Thoracic aorta (tissue), 2 donors: ENCODE measurements around the gene KIF13A. TPM values are rescaled to one million over a fixed set of nuclear protein-coding genes. Genes with fewer than 3 reads are reported as not detected.

Source experiments
- ATAC-seq: fragments of 150-250 bp; one replicate; pipeline ENCODE4 v1.8.0; 2017; ENCODE audit warnings: low read depth; ENCODE audit not compliant: insufficient number of reproducible peaks, low FRiP score
- DNase-seq: peaks from one replicate; pipeline ENCODE4 v3.0.0-alpha.2; 2020; ENCODE audit warnings: low spot score
- H3K27ac ChIP-seq, 2 donors: fragments of 200-600 bp; sonication (generic); 1 replicate in 1 of 2; 2 replicates in 1 of 2; pipeline ENCODE4 v1.5.1; 2016; ENCODE audit warnings: mild to moderate bottlenecking in 2 of 2, moderate library complexity in 2 of 2
- H3K27me3 ChIP-seq: fragments of 200-600 bp; sonication (generic); replicated peaks from 2 replicates; pipeline ENCODE4 v1.6.0; 2016; ENCODE audit warnings: mild to moderate bottlenecking; ENCODE audit not compliant: insufficient read depth
- H3K36me3 ChIP-seq: fragments of 200-600 bp; sonication (generic); one replicate; pipeline ENCODE4 v1.5.1; 2016
- H3K4me1 ChIP-seq, 2 donors: fragments of 200-600 bp; sonication (generic); 1 replicate in 1 of 2; 2 replicates in 1 of 2; pipeline versions ENCODE4 v1.5.1 to v1.6.0; 2016; ENCODE audit warnings: low read depth in 2 of 2, mild to moderate bottlenecking in 1 of 2; ENCODE audit not compliant: control insufficient read depth in 1 of 2
- H3K4me3 ChIP-seq: fragments of 200-600 bp; sonication (generic); 2 replicates; pipeline ENCODE4 v1.5.1; 2016; ENCODE audit warnings: mild to moderate bottlenecking
- H3K9me3 ChIP-seq: fragments of 200-600 bp; sonication (generic); 2 replicates; pipeline ENCODE4 v1.5.1; 2016
- CTCF ChIP-seq: fragments of 200-600 bp; sonication (generic); IDR thresholded peaks from one replicate; pipeline ENCODE4 v1.5.1; 2019; ENCODE audit warnings: antibody characterized with exemption
- total RNA-seq, 2 donors: library from RNA; depleted of rRNA; stranded (reverse); fragments of >200 nt; gene quantifications; one replicate each; pipeline versions ENCODE4 v1.1.0 to v1.2.3, GENCODE V29; 2016

KIF13A gene
- total RNA-seq, 2 donors from 2014 or later, result 79.3 to 98.0 TPM

GRCh38 chr6:18031189-18031588, 43.8 kb upstream of the KIF13A start:
- no peak for ATAC-seq
- H3K4me3 ChIP-seq, result no peak overlapping the region
- H3K27me3 ChIP-seq, result no peaks in the 10 kb centered on the region
- peaks cover 0 to 3% of the 10 kb centered on the region in 2 donors for H3K4me1 ChIP-seq
- no peak for DNase-seq
- no peak overlapping the region for H3K27ac ChIP-seq
- TF ChIP-seq CTCF, result no peak
- H3K9me3 ChIP-seq, result no peaks in the 10 kb centered on the region
- H3K36me3 ChIP-seq, result no peaks in the 10 kb centered on the region

GRCh38 chr6:18028332-18028731, 40.9 kb upstream of the KIF13A start:
- Histone ChIP-seq H3K4me1 (peaks cover 0 to 3% of the 10 kb centered on the region in 2 donors), H3K36me3 (no peaks in the 10 kb centered on the region), H3K27ac (no peak overlapping the region), H3K9me3 (no peaks in the 10 kb centered on the region), H3K27me3 (no peaks in the 10 kb centered on the region), H3K4me3 (no peak overlapping the region)
- DNase-seq (no peak), ATAC-seq (no peak)
- TF ChIP-seq CTCF, result no peak

- Histone ChIP-seq H3K4me1 (peaks cover 0 to 7% of the 10 kb centered on the region in 2 donors), H3K27ac (no peak overlapping the region), H3K36me3 (no peaks in the 10 kb centered on the region), H3K4me3 (no peak overlapping the region), H3K9me3 (no peaks in the 10 kb centered on the region), H3K27me3 (no peaks in the 10 kb centered on the region)
- no peak for TF ChIP-seq CTCF
- ATAC-seq, result no peak
- DNase-seq, result no peak
Measured at GRCh38 chr6:18025596-18025995, 38.2 kb upstream of the KIF13A start.

GRCh38 chr6:18024876-18025275, 37.4 kb upstream of the KIF13A start:
- DNase-seq (no peak), ATAC-seq (no peak)
- no peaks in the 10 kb centered on the region for H3K36me3 ChIP-seq

GRCh38 chr6:18023891-18024290, 36.5 kb upstream of the KIF13A start:
- H3K4me3 ChIP-seq, result no peak overlapping the region
- H3K36me3 ChIP-seq, result no peaks in the 10 kb centered on the region
- TF ChIP-seq CTCF, result no peak
- H3K9me3 ChIP-seq, result no peaks in the 10 kb centered on the region
- H3K4me1 ChIP-seq, result peaks cover 0 to 7% of the 10 kb centered on the region in 2 donors
- no peaks in the 10 kb centered on the region for H3K27me3 ChIP-seq
- DNase-seq, result no peak
- ATAC-seq, result no peak
- no peak overlapping the region for H3K27ac ChIP-seq

More at GRCh38 chr6:18024876-18025275, 37.4 kb upstream of the KIF13A start:
- Histone ChIP-seq H3K4me1 (peaks cover 0 to 7% of the 10 kb centered on the region in 2 donors), H3K4me3 (no peak overlapping the region), H3K27ac (no peak overlapping the region), H3K9me3 (no peaks in the 10 kb centered on the region), H3K27me3 (no peaks in the 10 kb centered on the region)
- no peak for TF ChIP-seq CTCF
